ENCODE results near the gene STUM. TPM values are rescaled to one million over a fixed set of nuclear protein-coding genes. Genes with fewer than 3 reads are reported as not detected.

STUM gene
- total RNA-seq, 2 donors from 2014 or later, result 1.0 to 3.2 TPM

- no peak for DNase-seq
- Histone ChIP-seq H3K4me3 (no peak overlapping the region), H3K9ac (ENCODE audit: low read depth in 2 of 2, low read length in 2 of 2) (no peak overlapping the region), H3K27ac (no peak overlapping the region), H3K9me3 (no peaks in the 10 kb centered on the region), H3K4me1 (no peaks in the 10 kb centered on the region), H3K36me3 (no peaks in the 10 kb centered on the region), H3K27me3 (no peaks in the 10 kb centered on the region)
- TF ChIP-seq, protein P1, sequence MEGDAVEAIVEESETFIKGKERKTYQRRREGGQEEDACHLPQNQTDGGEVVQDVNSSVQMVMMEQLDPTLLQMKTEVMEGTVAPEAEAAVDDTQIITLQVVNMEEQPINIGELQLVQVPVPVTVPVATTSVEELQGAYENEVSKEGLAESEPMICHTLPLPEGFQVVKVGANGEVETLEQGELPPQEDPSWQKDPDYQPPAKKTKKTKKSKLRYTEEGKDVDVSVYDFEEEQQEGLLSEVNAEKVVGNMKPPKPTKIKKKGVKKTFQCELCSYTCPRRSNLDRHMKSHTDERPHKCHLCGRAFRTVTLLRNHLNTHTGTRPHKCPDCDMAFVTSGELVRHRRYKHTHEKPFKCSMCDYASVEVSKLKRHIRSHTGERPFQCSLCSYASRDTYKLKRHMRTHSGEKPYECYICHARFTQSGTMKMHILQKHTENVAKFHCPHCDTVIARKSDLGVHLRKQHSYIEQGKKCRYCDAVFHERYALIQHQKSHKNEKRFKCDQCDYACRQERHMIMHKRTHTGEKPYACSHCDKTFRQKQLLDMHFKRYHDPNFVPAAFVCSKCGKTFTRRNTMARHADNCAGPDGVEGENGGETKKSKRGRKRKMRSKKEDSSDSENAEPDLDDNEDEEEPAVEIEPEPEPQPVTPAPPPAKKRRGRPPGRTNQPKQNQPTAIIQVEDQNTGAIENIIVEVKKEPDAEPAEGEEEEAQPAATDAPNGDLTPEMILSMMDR (IDR thresholded peaks at IDR 0.05), result no peak
- intact Hi-C loops (cut with DNase I), result no loop called here
These were observed 15.1 kb downstream of the STUM start for GRCh38 chr1:226563666-226564065.

DNA sequence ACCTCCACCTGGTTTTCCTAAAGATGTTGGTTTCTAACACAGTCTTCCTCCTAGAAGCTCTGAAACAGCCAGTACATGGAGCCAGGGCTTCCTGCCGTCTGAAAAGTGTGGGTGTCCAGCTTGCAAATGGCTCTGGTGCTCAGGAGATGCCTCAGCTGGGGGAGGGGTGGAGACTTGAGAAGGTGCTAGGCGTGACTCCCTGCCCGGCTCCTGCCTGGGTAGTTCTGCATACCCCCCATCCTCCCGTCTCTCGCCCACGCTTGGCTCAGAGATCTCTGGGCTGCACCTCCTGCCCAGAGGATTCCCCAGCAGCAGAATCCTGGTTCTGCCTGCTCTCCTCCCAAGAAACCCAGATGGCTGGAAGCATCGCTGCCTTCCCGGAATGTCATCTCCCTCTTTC is 16.9 kb downstream of the STUM start:
- DNase-seq, result no peak
- Histone ChIP-seq H3K36me3 (no peaks in the 10 kb centered on the region), H3K9me3 (no peaks in the 10 kb centered on the region), H3K27ac (no peak overlapping the region), H3K4me1 (no peaks in the 10 kb centered on the region), H3K4me3 (no peak overlapping the region), H3K27me3 (no peaks in the 10 kb centered on the region), H3K9ac (ENCODE audit: low read depth in 2 of 2, low read length in 2 of 2) (no peak overlapping the region)
- intact Hi-C loops (cut with DNase I), result no loop called here
- TF ChIP-seq, protein P1 (IDR thresholded peaks at IDR 0.05), result no peak

- Histone ChIP-seq H3K27me3 (no peaks in the 10 kb centered on the region), H3K9ac (ENCODE audit: low read depth in 2 of 2, low read length in 2 of 2) (no peak overlapping the region), H3K36me3 (no peaks in the 10 kb centered on the region), H3K27ac (no peak overlapping the region), H3K4me1 (no peaks in the 10 kb centered on the region), H3K4me3 (no peak overlapping the region), H3K9me3 (no peaks in the 10 kb centered on the region)
- DNase-seq, result no peak
- intact Hi-C loops (cut with DNase I), result no loop called here
- TF ChIP-seq, protein P1 (IDR thresholded peaks at IDR 0.05), result no peak
These were observed 17.7 kb downstream of the STUM start for GRCh38 chr1:226566234-226566633.

- no peak overlapping the region for H3K9ac ChIP-seq (ENCODE audit: low read depth in 2 of 2, low read length in 2 of 2)
- no peak for DNase-seq
- H3K9me3 ChIP-seq, result no peaks in the 10 kb centered on the region
- TF ChIP-seq, protein P1 (IDR thresholded peaks at IDR 0.05), result no peak
- H3K36me3 ChIP-seq, result no peaks in the 10 kb centered on the region
- H3K27me3 ChIP-seq, result no peaks in the 10 kb centered on the region
- H3K4me1 ChIP-seq, result no peaks in the 10 kb centered on the region
- H3K4me3 ChIP-seq, result no peak overlapping the region
- no peak overlapping the region for H3K27ac ChIP-seq
- intact Hi-C loops (cut with DNase I), result no loop called here
These were observed 18.2 kb downstream of the STUM start for GRCh38 chr1:226566760-226567159.

GRCh38 chr1:226568077-226568831 is 19.7 kb downstream of the STUM start:
- Histone ChIP-seq H3K4me3 (no peak overlapping the region), H3K36me3 (no peaks in the 10 kb centered on the region), H3K9me3 (no peaks in the 10 kb centered on the region), H3K27ac (no peak overlapping the region), H3K9ac (ENCODE audit: low read depth in 2 of 2, low read length in 2 of 2) (no peak overlapping the region), H3K27me3 (no peaks in the 10 kb centered on the region), H3K4me1 (no peaks in the 10 kb centered on the region)
- no peak for DNase-seq
- intact Hi-C loops (cut with DNase I), result no loop called here
- TF ChIP-seq, protein P1 (IDR thresholded peaks at IDR 0.05), result no peak
